Liver (tissue), 9 donors: ENCODE measurements around the gene ARHGEF10L. TPM values are rescaled to one million over a fixed set of nuclear protein-coding genes. Genes with fewer than 3 reads are reported as not detected.

Experiments used
- DNase-seq: peaks from one replicate; pipeline ENCODE4 v3.0.0-alpha.2; 2017; ENCODE audit warnings: low spot score
- H3K27ac ChIP-seq, 2 donors: one replicate each; pipeline ENCODE4 v1.7.0; 2013; ENCODE audit warnings: inconsistent platforms in 2 of 2, low read length in 2 of 2, control low read depth in 1 of 2, low read depth in 1 of 2, mild to moderate bottlenecking in 1 of 2
- H3K27me3 ChIP-seq, 4 donors: one replicate each; pipeline versions ENCODE4 v1.6.1 to v1.7.0; 2013; ENCODE audit warnings: low read length in 3 of 4, inconsistent platforms in 1 of 4, mild to moderate bottlenecking in 1 of 4, moderate library complexity in 1 of 4; ENCODE audit not compliant: control insufficient read depth in 4 of 4, insufficient read depth in 4 of 4
- H3K36me3 ChIP-seq, 4 donors: one replicate each; pipeline versions ENCODE4 v1.6.1 to v1.7.0; 2013; ENCODE audit warnings: low read length in 3 of 4, mild to moderate bottlenecking in 3 of 4, low read depth in 1 of 4, moderate library complexity in 1 of 4; ENCODE audit not compliant: control insufficient read depth in 4 of 4, insufficient read depth in 3 of 4
- H3K4me1 ChIP-seq, 4 donors: one replicate each; pipeline versions ENCODE4 v1.6.1 to v1.7.0; 2013; ENCODE audit warnings: low read length in 3 of 4, mild to moderate bottlenecking in 3 of 4, moderate library complexity in 1 of 4; ENCODE audit not compliant: control insufficient read depth in 4 of 4, insufficient read depth in 4 of 4
- H3K4me3 ChIP-seq, 3 donors: one replicate each; pipeline versions ENCODE4 v1.6.1 to v1.7.0; 2013; ENCODE audit warnings: low read length in 3 of 3, control low read depth in 1 of 3, low read depth in 1 of 3, mild to moderate bottlenecking in 1 of 3
- H3K9ac ChIP-seq, 2 donors: one replicate each; pipeline ENCODE4 v1.7.0; 2013; ENCODE audit warnings: low read length in 2 of 2, mild to moderate bottlenecking in 2 of 2, moderate library complexity in 2 of 2, control low read depth in 1 of 2, low read depth in 1 of 2
- H3K9me3 ChIP-seq, 4 donors: one replicate each; pipeline versions ENCODE4 v1.6.1 to v1.7.0; 2013; ENCODE audit warnings: low read length in 3 of 4; ENCODE audit not compliant: control insufficient read depth in 4 of 4
- EGR1 ChIP-seq, 2 donors: IDR thresholded peaks; 2 replicates each; pipeline ENCODE4 v1.6.1; 2016 to 2018; ENCODE audit warnings: antibody characterized with exemption in 2 of 2, low read depth in 2 of 2
- FOXA1 ChIP-seq: IDR thresholded peaks from 2 replicates; pipeline ENCODE4 v1.6.1; 2016; ENCODE audit warnings: antibody characterized with exemption
- FOXA2 ChIP-seq: IDR thresholded peaks from 2 replicates; pipeline ENCODE4 v1.6.1; 2016; ENCODE audit warnings: antibody characterized with exemption
- GABPA ChIP-seq, 2 donors: IDR thresholded peaks in 1 of 2; conservative IDR thresholded peaks in 1 of 2; 2 replicates each; pipeline ENCODE4 v1.6.1; 2016; ENCODE audit warnings: antibody characterized with exemption in 2 of 2, mild to moderate bottlenecking in 1 of 2, moderate library complexity in 1 of 2
- HNF4A ChIP-seq, 2 donors: conservative IDR thresholded peaks; 2 replicates each; pipeline ENCODE4 v1.6.1; 2016; ENCODE audit warnings: antibody characterized with exemption in 2 of 2, mild to moderate bottlenecking in 2 of 2
- HNF4G ChIP-seq: IDR thresholded peaks from 2 replicates; pipeline ENCODE4 v1.6.1; 2016; ENCODE audit warnings: antibody characterized with exemption
- JUND ChIP-seq, 2 donors: IDR thresholded peaks; 2 replicates each; pipeline ENCODE4 v1.6.1; 2016; ENCODE audit warnings: antibody characterized with exemption in 2 of 2
- NR2F2 ChIP-seq: IDR thresholded peaks from 2 replicates; pipeline ENCODE4 v1.6.1; 2016; ENCODE audit warnings: antibody characterized with exemption
- RAD21 ChIP-seq, 2 donors: IDR thresholded peaks; 2 replicates each; pipeline ENCODE4 v1.6.1; 2016; ENCODE audit warnings: antibody characterized with exemption in 2 of 2, mild to moderate bottlenecking in 2 of 2
- RXRA ChIP-seq, 2 donors: IDR thresholded peaks; 2 replicates each; pipeline ENCODE4 v1.6.1; 2017 to 2018; ENCODE audit warnings: antibody characterized with exemption in 2 of 2, mild to moderate bottlenecking in 1 of 2
- SP1 ChIP-seq: IDR thresholded peaks from 2 replicates; pipeline ENCODE4 v1.6.1; 2018; ENCODE audit warnings: antibody characterized with exemption, mild to moderate bottlenecking
- TAF1 ChIP-seq: conservative IDR thresholded peaks from 2 replicates; pipeline ENCODE4 v1.6.1; 2016; ENCODE audit warnings: antibody characterized with exemption, mild to moderate bottlenecking
- YY1 ChIP-seq: IDR thresholded peaks from 2 replicates; pipeline ENCODE4 v1.6.1; 2016; ENCODE audit warnings: antibody characterized with exemption, mild to moderate bottlenecking
- WGBS: extraction: QIAGEN DNeasy Blood & Tissue Kit; methylation state at CpG from one replicate; pipeline ENCODE4 v1.1.7; 2013; 5-methylcytosine and 5-hydroxymethylcytosine counted together
- polyA plus RNA-seq, 2 donors: library from polyadenylated mRNA; stranded (reverse) in 1 of 2; unstranded in 1 of 2; fragments of 200-250 nt in 1 of 2; fragments of >200 nt in 1 of 2; fragmentation: Nextera tagmentation in 1 of 2; extraction: Ambion mirVana in 1 of 2; gene quantifications; one replicate each; pipeline versions ENCODE4 v1.2.1 to v1.2.3, GENCODE V29; 2013 to 2015
- total RNA-seq, 2 donors: library from RNA; depleted of rRNA; stranded (reverse); fragments of >200 nt; gene quantifications; one replicate each; pipeline ENCODE4 v1.2.3, GENCODE V29; 2014
- TF ChIP-seq, protein P1 (sequence below): IDR thresholded peaks from 2 replicates; pipeline ENCODE4 v1.6.1; 2016; ENCODE audit warnings: antibody characterized with exemption
- TF ChIP-seq, protein P2 (sequence below): fragments of 150-350 bp; IDR thresholded peaks from 2 replicates; pipeline ENCODE4 v1.5.1; 2017; ENCODE audit warnings: improper control_type of control experiment, low read depth, low read length; ENCODE audit not compliant: missing input control
- TF ChIP-seq, protein P3 (sequence below): IDR thresholded peaks from 2 replicates; pipeline ENCODE4 v1.6.1; 2016; ENCODE audit warnings: antibody characterized with exemption
- TF ChIP-seq, protein P4 (sequence below): IDR thresholded peaks from 2 replicates; pipeline ENCODE4 v1.6.1; 2016; ENCODE audit warnings: antibody characterized with exemption, mild to moderate bottlenecking
- TF ChIP-seq, protein P5 (sequence below): IDR thresholded peaks from 2 replicates; pipeline ENCODE4 v1.6.1; 2016; ENCODE audit warnings: antibody characterized with exemption
- donor health status: healthy.
- donor health status: healthy.
- donor health status: healthy.
- donor health status: healthy.
- donor health status: healthy.

Gene ARHGEF10L
- total and polyA plus RNA-seq, 4 donors, result 26.3 to 169 (median 57.5) TPM

DNA sequence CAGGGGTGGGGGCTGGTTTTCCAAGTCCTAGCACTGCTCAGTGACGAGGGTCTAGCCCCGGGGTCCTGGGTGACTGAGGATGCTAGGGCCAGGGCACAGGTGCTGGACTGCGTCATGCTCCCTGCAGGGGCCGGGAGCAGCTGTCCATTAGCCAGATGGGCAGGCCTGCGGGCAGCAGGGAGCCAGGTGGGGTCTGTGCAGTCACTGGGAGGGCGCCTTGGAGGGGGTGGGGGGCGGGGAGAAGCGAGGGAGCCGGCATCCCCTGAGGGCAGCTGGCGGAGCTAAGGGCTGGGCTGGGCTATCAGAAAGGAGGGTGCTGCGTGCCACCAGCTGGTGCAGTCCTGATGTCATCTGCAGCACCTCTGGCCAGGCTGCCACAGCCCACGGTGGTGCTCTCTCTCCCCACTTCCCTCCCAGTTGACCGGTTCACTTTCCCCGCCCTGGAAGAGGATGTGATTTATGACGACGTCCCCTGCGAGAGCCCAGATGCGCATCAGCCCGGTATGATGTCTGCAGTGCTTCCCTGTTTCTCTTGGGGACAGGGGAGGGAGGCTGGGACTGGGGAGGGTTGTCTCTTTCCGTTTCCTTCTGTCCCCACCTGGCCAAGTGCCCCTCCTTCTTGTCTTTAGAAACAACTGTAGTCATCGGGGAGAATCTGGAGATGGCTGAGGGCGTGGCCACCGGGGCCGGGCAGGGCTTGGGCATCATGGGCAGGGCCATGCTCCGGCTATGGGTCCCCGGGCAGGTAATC is 63.8 kb downstream of the ARHGEF10L start:
- Histone ChIP-seq H3K27me3 (no peaks in the 10 kb centered on the region), H3K9me3 (no peaks in the 10 kb centered on the region), H3K36me3 (peaks cover 13 to 61% (median 33%) of the 10 kb centered on the region in 4 donors), H3K4me1 (peaks cover 0 to 48% (median 27%) of the 10 kb centered on the region in 4 donors), H3K27ac (no peak overlapping the region), H3K9ac (no peak overlapping the region), H3K4me3 (no peak overlapping the region)
- 71% methylated on average over 26 of the region's 26 CpGs for WGBS
- no peak for DNase-seq
- TF ChIP-seq, protein P1, sequence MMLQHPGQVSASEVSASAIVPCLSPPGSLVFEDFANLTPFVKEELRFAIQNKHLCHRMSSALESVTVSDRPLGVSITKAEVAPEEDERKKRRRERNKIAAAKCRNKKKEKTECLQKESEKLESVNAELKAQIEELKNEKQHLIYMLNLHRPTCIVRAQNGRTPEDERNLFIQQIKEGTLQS, result no peak
- TF ChIP-seq, protein P2, sequence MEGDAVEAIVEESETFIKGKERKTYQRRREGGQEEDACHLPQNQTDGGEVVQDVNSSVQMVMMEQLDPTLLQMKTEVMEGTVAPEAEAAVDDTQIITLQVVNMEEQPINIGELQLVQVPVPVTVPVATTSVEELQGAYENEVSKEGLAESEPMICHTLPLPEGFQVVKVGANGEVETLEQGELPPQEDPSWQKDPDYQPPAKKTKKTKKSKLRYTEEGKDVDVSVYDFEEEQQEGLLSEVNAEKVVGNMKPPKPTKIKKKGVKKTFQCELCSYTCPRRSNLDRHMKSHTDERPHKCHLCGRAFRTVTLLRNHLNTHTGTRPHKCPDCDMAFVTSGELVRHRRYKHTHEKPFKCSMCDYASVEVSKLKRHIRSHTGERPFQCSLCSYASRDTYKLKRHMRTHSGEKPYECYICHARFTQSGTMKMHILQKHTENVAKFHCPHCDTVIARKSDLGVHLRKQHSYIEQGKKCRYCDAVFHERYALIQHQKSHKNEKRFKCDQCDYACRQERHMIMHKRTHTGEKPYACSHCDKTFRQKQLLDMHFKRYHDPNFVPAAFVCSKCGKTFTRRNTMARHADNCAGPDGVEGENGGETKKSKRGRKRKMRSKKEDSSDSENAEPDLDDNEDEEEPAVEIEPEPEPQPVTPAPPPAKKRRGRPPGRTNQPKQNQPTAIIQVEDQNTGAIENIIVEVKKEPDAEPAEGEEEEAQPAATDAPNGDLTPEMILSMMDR, result no peak
- TF ChIP-seq TAF1 (no peak), HNF4A (conservative IDR thresholded peaks at IDR 0.05) (no peak), YY1 (no peak), NR2F2 (no peak), RXRA (IDR thresholded peaks at IDR 0.05) (no peak), RAD21 (IDR thresholded peaks at IDR 0.05) (no peak), JUND (IDR thresholded peaks at IDR 0.05) (no peak), HNF4G (no peak), EGR1 (IDR thresholded peaks at IDR 0.05; ENCODE audit: low read depth in 2 of 2) (no peak), FOXA1 (no peak), SP1 (no peak), GABPA (IDR thresholded peaks at IDR 0.05 in 1 of 2, conservative IDR thresholded peaks at IDR 0.05 in 1 of 2) (no peak), FOXA2 (no peak)
- TF ChIP-seq, protein P3, sequence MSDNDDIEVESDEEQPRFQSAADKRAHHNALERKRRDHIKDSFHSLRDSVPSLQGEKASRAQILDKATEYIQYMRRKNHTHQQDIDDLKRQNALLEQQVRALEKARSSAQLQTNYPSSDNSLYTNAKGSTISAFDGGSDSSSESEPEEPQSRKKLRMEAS, result no peak
- TF ChIP-seq, protein P4, sequence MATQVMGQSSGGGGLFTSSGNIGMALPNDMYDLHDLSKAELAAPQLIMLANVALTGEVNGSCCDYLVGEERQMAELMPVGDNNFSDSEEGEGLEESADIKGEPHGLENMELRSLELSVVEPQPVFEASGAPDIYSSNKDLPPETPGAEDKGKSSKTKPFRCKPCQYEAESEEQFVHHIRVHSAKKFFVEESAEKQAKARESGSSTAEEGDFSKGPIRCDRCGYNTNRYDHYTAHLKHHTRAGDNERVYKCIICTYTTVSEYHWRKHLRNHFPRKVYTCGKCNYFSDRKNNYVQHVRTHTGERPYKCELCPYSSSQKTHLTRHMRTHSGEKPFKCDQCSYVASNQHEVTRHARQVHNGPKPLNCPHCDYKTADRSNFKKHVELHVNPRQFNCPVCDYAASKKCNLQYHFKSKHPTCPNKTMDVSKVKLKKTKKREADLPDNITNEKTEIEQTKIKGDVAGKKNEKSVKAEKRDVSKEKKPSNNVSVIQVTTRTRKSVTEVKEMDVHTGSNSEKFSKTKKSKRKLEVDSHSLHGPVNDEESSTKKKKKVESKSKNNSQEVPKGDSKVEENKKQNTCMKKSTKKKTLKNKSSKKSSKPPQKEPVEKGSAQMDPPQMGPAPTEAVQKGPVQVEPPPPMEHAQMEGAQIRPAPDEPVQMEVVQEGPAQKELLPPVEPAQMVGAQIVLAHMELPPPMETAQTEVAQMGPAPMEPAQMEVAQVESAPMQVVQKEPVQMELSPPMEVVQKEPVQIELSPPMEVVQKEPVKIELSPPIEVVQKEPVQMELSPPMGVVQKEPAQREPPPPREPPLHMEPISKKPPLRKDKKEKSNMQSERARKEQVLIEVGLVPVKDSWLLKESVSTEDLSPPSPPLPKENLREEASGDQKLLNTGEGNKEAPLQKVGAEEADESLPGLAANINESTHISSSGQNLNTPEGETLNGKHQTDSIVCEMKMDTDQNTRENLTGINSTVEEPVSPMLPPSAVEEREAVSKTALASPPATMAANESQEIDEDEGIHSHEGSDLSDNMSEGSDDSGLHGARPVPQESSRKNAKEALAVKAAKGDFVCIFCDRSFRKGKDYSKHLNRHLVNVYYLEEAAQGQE, result no peak
- TF ChIP-seq, protein P5, sequence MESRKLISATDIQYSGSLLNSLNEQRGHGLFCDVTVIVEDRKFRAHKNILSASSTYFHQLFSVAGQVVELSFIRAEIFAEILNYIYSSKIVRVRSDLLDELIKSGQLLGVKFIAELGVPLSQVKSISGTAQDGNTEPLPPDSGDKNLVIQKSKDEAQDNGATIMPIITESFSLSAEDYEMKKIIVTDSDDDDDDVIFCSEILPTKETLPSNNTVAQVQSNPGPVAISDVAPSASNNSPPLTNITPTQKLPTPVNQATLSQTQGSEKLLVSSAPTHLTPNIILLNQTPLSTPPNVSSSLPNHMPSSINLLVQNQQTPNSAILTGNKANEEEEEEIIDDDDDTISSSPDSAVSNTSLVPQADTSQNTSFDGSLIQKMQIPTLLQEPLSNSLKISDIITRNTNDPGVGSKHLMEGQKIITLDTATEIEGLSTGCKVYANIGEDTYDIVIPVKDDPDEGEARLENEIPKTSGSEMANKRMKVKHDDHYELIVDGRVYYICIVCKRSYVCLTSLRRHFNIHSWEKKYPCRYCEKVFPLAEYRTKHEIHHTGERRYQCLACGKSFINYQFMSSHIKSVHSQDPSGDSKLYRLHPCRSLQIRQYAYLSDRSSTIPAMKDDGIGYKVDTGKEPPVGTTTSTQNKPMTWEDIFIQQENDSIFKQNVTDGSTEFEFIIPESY, result no peak
